WTC11 (cell line): Measurements from ENCODE around the gene BAG1. TPM values are rescaled to one million over a fixed set of nuclear protein-coding genes. Genes with fewer than 3 reads are reported as not detected.

Source experiments
- ATAC-seq: fragments of 200-7000 bp; cut with Tn5 transposase; 2 replicates; pipeline ENCODE4 v1.10.0; 2021; ENCODE audit warnings: mild to moderate bottlenecking, moderate library complexity
- CTCF ChIA-PET: fragments of 300-600 bp; sonication (Branson Sonifier 250); formaldehyde crosslinking; loops from one replicate; lab custom pipeline; 2021; ENCODE audit warnings: antibody characterized with exemption; lab: Charles Lee
- POLR2A ChIA-PET: fragments of 350-600 bp; sonication (Branson Sonifier 250); formaldehyde crosslinking; loops from one replicate; lab custom pipeline; 2021; ENCODE audit warnings: antibody characterized with exemption; lab: Charles Lee
- DNase-seq: peaks from one replicate; pipeline ENCODE4 v3.0.0; 2021; ENCODE audit warnings: low spot score
- H3K27ac Mint-ChIP-seq: 2 replicates; pipeline ENCODE4 v1.8.0; 2021; ENCODE audit warnings: mixed read lengths
- H3K27me3 Mint-ChIP-seq: 2 replicates; pipeline ENCODE4 v1.8.0; 2021; ENCODE audit warnings: low read depth, mild to moderate bottlenecking, moderate library complexity, mixed read lengths
- H3K36me3 Mint-ChIP-seq: 2 replicates; pipeline ENCODE4 v1.8.0; 2021; ENCODE audit warnings: mixed read lengths
- H3K4me1 Mint-ChIP-seq: 2 replicates; pipeline ENCODE4 v1.8.0; 2022; ENCODE audit warnings: mixed read lengths
- H3K4me3 Mint-ChIP-seq: 2 replicates; pipeline ENCODE4 v1.8.0; 2021; ENCODE audit warnings: mild to moderate bottlenecking, moderate library complexity, mixed read lengths
- H3K9me3 Mint-ChIP-seq: 2 replicates; pipeline ENCODE4 v1.8.0; 2021; ENCODE audit warnings: mixed read lengths
- GRHL2 ChIP-seq: fragments of 250-450 bp; sonication (Bioruptor Pico); IDR thresholded peaks from 2 replicates; pipeline ENCODE4 v1.8.0; 2022; ENCODE audit warnings: mild to moderate bottlenecking, moderate library complexity; ENCODE audit not compliant: insufficient replicate concordance, severe bottlenecking
- SOX15 ChIP-seq: fragments of 250-450 bp; sonication (Bioruptor Pico); IDR thresholded peaks from 2 replicates; pipeline ENCODE4 v1.9.0; 2021; ENCODE audit warnings: mild to moderate bottlenecking
- SP1 ChIP-seq: sonication (generic); formaldehyde crosslinking; conservative IDR thresholded peaks from 2 replicates; pipeline ENCODE4 v1.8.1; 2022; ENCODE audit warnings: missing genetic modification reagents
- TCF7 ChIP-seq: sonication (generic); formaldehyde crosslinking; IDR thresholded peaks from 2 replicates; pipeline ENCODE4 v1.8.0; 2022; ENCODE audit warnings: mild to moderate bottlenecking, low read depth, missing genetic modification reagents, moderate library complexity
- ZNF121 ChIP-seq: sonication (generic); formaldehyde crosslinking; IDR thresholded peaks from 2 replicates; pipeline ENCODE4 v1.8.0; 2023; ENCODE audit warnings: missing genetic modification reagents
- ZNF138 ChIP-seq: sonication (generic); formaldehyde crosslinking; conservative IDR thresholded peaks from 2 replicates; pipeline ENCODE4 v1.8.1; 2022; ENCODE audit warnings: mild to moderate bottlenecking, moderate library complexity, missing genetic modification reagents
- ZNF219 ChIP-seq: sonication (generic); formaldehyde crosslinking; IDR thresholded peaks from 2 replicates; pipeline ENCODE4 v1.8.0; 2023; ENCODE audit warnings: missing genetic modification reagents, mild to moderate bottlenecking, borderline replicate concordance
- ZNF317 ChIP-seq: sonication (generic); formaldehyde crosslinking; IDR thresholded peaks from 2 replicates; pipeline ENCODE4 v1.8.1; 2023; ENCODE audit warnings: low read depth, mild to moderate bottlenecking, moderate library complexity, missing genetic modification reagents, borderline replicate concordance
- ZNF396 ChIP-seq: fragments of 250-450 bp; sonication (Bioruptor Pico); IDR thresholded peaks from 2 replicates; pipeline ENCODE4 v1.8.0; 2021; ENCODE audit warnings: mild to moderate bottlenecking, moderate library complexity, borderline replicate concordance
- ZNF671 ChIP-seq: fragments of 250-450 bp; sonication (Bioruptor Pico); IDR thresholded peaks from 2 replicates; pipeline ENCODE4 v1.8.0; 2021; ENCODE audit warnings: mild to moderate bottlenecking
- total RNA-seq: library from RNA; stranded (reverse); gene quantifications from 3 replicates; pipeline ENCODE4 v1.2.3, GENCODE V29; 2021
- TF ChIP-seq, protein P1 (sequence below): fragments of 250-450 bp; sonication (Bioruptor Pico); IDR thresholded peaks from 2 replicates; pipeline ENCODE4 v1.9.0; 2021; ENCODE audit warnings: mild to moderate bottlenecking, borderline replicate concordance
- TF ChIP-seq, protein P2 (sequence below): fragments of 250-450 bp; sonication (Bioruptor Pico); IDR thresholded peaks from 2 replicates; pipeline ENCODE4 v1.9.0; 2021; ENCODE audit warnings: mild to moderate bottlenecking
- TF ChIP-seq, protein P3 (sequence below): sonication (generic); formaldehyde crosslinking; IDR thresholded peaks from 2 replicates; pipeline ENCODE4 v1.8.1; 2023; ENCODE audit warnings: mild to moderate bottlenecking, missing genetic modification reagents
- TF ChIP-seq, protein P4 (sequence below): sonication (generic); formaldehyde crosslinking; IDR thresholded peaks from 2 replicates; pipeline ENCODE4 v1.8.1; 2023; ENCODE audit warnings: mild to moderate bottlenecking, missing genetic modification reagents, moderate library complexity
- TF ChIP-seq, protein P5 (sequence below): fragments of 200-600 bp; IDR thresholded peaks from 2 replicates; pipeline ENCODE4 v1.8.0; 2022; ENCODE audit warnings: antibody characterized with exemption
- TF ChIP-seq, protein P6 (sequence below): sonication (generic); formaldehyde crosslinking; IDR thresholded peaks from 2 replicates; pipeline ENCODE4 v1.8.1; 2022; ENCODE audit warnings: mild to moderate bottlenecking, moderate library complexity, missing genetic modification reagents

BAG1 gene
- total RNA-seq, 1 experiment from 2014 or later, result 52.9 TPM

DNA sequence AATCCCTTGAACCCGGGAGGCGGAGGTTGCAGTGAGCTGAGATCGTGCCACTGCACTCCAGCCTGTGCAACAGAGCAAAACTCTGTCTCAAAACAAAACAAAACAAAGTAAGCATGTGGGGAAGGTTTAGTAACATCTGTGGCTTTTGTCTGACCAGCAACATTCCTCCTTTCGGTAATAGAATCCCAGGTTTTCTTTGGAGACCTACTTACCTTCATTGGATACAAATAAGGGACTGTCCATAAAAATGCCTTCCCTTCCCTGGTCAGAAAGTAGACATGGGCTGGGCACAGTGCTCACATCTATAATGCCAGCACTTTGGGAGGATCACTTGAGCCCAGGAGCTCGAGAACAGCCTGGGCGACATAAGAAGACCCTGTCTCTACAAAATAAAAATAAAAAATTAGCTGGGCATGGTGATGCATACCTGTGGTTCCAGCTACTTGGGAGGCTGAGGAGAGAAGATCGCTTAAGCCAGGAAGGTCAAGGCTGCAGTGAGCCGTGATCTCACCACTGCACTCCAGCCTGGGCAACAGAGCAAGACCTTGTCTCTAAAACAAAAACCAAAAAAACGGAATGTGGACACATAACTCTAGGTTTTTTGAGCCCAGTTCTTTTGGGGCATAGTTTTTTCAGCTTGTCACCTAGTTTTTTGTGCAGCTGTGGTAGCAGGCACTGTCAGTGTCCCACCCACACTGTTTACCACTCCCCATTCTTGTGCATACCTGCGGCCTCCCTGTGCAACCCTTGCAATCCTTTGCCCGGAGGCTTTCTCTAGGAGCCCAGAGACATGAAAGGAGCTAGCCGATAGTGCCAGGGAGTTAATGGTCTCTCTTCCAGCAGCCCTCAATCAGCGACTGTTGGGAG, 33.5 kb downstream of the BAG1 start:
- no peak for ATAC-seq

More for the DNA sequence above, 33.5 kb downstream of the BAG1 start:
- Mint-ChIP-seq H3K36me3 (no peaks in the 10 kb centered on the region), H3K27me3 (peaks cover 19% of the 10 kb centered on the region), H3K27ac (no peak overlapping the region), H3K9me3 (no peaks in the 10 kb centered on the region), H3K4me3 (no peak overlapping the region)
- POLR2A ChIA-PET, result interaction anchor here (0.6 kb wide), 1 partner anchor 9 kb away, joined by 3 read pairs; no protein-coding TSS in a partner anchor
- no peak for DNase-seq
- no peak for TF ChIP-seq ZNF121 (CRISPR knock-in tag)
- TF ChIP-seq, protein P1, sequence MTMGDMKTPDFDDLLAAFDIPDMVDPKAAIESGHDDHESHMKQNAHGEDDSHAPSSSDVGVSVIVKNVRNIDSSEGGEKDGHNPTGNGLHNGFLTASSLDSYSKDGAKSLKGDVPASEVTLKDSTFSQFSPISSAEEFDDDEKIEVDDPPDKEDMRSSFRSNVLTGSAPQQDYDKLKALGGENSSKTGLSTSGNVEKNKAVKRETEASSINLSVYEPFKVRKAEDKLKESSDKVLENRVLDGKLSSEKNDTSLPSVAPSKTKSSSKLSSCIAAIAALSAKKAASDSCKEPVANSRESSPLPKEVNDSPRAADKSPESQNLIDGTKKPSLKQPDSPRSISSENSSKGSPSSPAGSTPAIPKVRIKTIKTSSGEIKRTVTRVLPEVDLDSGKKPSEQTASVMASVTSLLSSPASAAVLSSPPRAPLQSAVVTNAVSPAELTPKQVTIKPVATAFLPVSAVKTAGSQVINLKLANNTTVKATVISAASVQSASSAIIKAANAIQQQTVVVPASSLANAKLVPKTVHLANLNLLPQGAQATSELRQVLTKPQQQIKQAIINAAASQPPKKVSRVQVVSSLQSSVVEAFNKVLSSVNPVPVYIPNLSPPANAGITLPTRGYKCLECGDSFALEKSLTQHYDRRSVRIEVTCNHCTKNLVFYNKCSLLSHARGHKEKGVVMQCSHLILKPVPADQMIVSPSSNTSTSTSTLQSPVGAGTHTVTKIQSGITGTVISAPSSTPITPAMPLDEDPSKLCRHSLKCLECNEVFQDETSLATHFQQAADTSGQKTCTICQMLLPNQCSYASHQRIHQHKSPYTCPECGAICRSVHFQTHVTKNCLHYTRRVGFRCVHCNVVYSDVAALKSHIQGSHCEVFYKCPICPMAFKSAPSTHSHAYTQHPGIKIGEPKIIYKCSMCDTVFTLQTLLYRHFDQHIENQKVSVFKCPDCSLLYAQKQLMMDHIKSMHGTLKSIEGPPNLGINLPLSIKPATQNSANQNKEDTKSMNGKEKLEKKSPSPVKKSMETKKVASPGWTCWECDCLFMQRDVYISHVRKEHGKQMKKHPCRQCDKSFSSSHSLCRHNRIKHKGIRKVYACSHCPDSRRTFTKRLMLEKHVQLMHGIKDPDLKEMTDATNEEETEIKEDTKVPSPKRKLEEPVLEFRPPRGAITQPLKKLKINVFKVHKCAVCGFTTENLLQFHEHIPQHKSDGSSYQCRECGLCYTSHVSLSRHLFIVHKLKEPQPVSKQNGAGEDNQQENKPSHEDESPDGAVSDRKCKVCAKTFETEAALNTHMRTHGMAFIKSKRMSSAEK (CRISPR knock-in tag), result no peak
- TF ChIP-seq, protein P2, sequence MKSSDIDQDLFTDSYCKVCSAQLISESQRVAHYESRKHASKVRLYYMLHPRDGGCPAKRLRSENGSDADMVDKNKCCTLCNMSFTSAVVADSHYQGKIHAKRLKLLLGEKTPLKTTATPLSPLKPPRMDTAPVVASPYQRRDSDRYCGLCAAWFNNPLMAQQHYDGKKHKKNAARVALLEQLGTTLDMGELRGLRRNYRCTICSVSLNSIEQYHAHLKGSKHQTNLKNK (CRISPR knock-in tag), result no peak
- TF ChIP-seq GRHL2, result no peak
- TF ChIP-seq ZNF396, result no peak
- TF ChIP-seq ZNF317 (CRISPR knock-in tag), result no peak
- TF ChIP-seq TCF7, result no peak
- TF ChIP-seq, protein P3, sequence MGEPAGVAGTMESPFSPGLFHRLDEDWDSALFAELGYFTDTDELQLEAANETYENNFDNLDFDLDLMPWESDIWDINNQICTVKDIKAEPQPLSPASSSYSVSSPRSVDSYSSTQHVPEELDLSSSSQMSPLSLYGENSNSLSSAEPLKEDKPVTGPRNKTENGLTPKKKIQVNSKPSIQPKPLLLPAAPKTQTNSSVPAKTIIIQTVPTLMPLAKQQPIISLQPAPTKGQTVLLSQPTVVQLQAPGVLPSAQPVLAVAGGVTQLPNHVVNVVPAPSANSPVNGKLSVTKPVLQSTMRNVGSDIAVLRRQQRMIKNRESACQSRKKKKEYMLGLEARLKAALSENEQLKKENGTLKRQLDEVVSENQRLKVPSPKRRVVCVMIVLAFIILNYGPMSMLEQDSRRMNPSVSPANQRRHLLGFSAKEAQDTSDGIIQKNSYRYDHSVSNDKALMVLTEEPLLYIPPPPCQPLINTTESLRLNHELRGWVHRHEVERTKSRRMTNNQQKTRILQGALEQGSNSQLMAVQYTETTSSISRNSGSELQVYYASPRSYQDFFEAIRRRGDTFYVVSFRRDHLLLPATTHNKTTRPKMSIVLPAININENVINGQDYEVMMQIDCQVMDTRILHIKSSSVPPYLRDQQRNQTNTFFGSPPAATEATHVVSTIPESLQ (CRISPR knock-in tag), result no peak
- TF ChIP-seq, protein P4, sequence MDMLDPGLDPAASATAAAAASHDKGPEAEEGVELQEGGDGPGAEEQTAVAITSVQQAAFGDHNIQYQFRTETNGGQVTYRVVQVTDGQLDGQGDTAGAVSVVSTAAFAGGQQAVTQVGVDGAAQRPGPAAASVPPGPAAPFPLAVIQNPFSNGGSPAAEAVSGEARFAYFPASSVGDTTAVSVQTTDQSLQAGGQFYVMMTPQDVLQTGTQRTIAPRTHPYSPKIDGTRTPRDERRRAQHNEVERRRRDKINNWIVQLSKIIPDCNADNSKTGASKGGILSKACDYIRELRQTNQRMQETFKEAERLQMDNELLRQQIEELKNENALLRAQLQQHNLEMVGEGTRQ (CRISPR knock-in tag), result no peak
- no peak for TF ChIP-seq ZNF671
- no peak for TF ChIP-seq SP1 (CRISPR knock-in tag)
- no peak for TF ChIP-seq ZNF138 (CRISPR knock-in tag)
- no peak for TF ChIP-seq ZNF219 (CRISPR knock-in tag)
- TF ChIP-seq SOX15, result no peak
- TF ChIP-seq, protein P5, sequence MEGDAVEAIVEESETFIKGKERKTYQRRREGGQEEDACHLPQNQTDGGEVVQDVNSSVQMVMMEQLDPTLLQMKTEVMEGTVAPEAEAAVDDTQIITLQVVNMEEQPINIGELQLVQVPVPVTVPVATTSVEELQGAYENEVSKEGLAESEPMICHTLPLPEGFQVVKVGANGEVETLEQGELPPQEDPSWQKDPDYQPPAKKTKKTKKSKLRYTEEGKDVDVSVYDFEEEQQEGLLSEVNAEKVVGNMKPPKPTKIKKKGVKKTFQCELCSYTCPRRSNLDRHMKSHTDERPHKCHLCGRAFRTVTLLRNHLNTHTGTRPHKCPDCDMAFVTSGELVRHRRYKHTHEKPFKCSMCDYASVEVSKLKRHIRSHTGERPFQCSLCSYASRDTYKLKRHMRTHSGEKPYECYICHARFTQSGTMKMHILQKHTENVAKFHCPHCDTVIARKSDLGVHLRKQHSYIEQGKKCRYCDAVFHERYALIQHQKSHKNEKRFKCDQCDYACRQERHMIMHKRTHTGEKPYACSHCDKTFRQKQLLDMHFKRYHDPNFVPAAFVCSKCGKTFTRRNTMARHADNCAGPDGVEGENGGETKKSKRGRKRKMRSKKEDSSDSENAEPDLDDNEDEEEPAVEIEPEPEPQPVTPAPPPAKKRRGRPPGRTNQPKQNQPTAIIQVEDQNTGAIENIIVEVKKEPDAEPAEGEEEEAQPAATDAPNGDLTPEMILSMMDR, result no peak
- TF ChIP-seq, protein P6, sequence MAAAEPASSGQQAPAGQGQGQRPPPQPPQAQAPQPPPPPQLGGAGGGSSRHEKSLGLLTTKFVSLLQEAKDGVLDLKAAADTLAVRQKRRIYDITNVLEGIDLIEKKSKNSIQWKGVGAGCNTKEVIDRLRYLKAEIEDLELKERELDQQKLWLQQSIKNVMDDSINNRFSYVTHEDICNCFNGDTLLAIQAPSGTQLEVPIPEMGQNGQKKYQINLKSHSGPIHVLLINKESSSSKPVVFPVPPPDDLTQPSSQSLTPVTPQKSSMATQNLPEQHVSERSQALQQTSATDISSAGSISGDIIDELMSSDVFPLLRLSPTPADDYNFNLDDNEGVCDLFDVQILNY (CRISPR knock-in tag), result no peak
- TF ChIP-seq, all 79 proteins: peak for 0
- H3K4me1 Mint-ChIP-seq, result no peaks in the 10 kb centered on the region
- CTCF ChIA-PET, result no interaction called here
